Endometrium (tissue), 2 donors: ENCODE data around the gene NRXN3.

Experiments
- FAIRE-seq: peaks from 2 replicates; lab custom pipeline; 2012; peaks lifted over from hg19 to GRCh38; lab: Jason Lieb, UNC
- donor health status: control.
- donor health status: control.

The NRXN3 gene

DNA sequence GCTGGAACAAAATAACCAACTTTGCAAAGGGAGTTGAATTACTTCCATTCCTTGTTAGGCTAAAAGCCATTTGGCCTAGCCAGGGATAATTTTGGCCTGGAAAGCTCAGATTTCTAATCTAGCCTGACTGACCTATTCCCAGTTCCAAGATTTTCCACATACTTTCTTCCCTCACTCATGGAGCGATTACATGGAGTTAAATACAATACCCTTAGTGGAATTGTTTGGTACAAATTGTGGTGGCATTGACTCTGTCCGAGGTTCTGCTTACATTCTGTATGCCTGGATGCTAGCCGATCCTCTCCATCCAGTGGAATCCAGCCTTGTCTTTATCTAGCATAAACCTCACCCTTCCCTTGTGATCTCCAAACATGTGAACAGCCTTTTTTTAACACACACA is 1076.0 kb downstream of the NRXN3 start:
- no peak for FAIRE-seq

DNA sequence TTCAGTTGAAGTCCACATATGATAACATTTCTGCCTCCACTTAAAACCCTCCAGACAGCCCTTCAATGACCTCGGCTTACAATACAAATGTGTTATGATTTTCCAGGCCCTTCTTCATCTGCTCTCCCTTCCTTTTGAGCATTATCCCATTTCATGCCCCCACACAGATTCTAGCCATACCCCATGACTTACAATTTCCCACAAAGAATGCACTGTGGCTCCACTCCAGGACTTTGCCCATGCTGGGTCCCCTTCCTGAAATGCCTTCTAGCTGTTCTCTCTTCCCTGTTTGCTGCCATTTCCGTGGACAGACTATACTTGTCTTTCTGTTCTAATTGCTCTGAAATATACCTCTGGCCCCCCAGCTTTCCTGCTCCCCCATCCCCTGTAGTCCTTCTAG is 1078.0 kb downstream of the NRXN3 start:
- FAIRE-seq, result no peak

DNA sequence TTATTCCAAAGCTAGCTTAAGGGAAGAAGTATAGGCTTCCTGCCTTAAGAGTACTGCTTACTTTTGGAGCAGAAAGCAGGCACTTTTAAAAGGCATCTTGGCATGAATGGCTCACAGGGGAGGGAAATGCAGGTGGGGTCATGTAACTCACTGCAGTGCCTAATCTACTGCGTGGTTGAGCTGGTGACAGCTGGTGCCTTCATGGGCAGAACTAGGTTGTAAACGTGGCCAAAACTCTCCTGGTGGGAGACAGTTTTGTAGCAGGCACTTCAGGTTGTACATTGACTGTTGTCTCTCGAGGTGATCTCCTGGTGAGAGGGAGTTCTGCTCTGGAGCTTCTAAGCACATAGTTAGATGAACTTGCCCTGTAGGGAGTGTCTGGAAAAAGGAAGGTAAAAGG is 1078.6 kb downstream of the NRXN3 start:
- FAIRE-seq, result no peak

DNA sequence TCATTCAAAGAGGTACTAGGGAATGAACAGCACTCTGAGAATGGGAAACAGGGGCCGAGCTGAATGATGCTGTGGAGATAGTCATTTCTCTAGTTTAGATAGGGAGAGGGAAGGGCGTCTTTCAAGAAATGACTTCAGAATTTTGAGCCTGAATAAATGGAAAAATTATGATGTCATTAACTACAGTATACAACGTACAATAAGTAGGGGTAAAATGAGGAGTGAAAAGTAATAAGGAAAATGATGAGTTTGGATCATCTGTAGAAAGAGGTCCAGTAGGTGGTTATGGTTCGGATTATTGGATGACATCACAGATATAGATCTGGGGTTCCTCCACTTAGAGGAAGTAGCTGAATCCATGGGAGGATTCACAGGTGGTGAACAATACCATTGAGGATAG is 1081.1 kb downstream of the NRXN3 start:
- FAIRE-seq, result no peak

DNA sequence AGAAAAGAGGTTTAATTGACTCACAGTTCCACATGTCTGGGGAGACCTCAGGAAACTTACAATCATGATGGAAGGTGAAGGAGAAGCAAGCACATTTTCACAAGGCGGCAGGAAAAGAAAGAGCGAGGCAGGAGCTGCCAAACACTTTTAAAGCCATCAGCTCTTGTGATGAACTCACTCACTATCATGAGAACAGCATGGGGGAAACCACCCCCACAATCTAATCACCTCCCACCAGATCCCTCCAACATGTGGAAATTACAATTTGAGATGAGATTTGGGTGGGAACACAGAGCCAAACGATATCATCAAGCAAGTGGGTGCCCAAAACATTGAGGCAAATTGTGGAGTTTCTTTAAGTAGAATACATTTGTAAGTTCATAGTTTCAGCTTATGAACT is 1083.4 kb downstream of the NRXN3 start:
- FAIRE-seq, result no peak

DNA sequence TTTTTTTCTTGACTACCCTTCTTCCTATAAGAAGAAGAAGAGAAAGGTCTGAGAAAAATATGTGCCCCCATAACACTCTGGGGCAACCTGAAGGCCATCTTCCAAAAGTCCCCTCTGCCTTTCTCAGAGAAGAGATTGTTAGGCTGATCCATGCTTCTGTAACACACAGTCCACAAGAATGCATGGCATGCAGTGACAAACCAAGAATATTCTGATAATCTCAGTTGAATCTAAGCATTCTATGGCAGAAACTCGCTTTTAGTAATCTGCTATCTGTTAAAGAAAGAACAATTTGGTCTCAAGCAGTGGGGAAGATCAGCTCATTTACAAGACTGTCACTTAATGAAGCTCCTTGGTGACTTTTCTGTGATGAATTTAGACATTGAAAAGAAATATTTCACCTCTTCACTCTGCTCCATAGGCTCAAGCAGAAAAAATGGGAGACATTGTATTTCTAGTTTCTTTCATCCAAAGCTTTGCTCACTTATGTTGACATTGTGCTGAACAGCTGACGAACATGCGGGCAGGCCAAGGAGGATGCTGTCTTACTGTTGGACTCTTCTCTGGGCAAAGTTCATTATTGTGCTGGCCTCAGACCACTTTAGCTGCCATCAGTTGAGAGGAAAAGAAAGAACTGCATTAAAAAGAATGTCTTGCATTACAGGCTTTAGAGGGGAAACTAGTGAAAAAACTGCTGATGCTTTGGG is 1084.0 kb downstream of the NRXN3 start:
- no peak for FAIRE-seq

DNA sequence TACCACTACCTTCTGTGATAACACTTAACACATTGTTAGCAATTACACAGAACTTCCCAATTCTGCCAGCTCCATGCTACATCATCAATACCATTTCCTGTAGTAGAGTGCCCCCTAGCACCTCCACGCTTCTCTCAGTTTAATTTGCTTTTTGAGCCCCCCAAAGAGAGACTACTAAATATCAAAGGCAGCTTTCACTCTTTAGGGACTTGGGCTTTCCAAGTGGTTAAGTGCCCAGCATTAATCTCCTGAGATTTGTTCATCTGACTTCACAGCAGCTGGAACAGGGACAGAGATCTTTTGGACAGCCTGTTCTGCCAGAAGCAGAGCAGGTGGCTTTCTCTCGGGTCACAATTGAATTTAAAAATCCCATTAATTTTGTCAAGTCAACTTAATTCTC is 1086.2 kb downstream of the NRXN3 start:
- no peak for FAIRE-seq

DNA sequence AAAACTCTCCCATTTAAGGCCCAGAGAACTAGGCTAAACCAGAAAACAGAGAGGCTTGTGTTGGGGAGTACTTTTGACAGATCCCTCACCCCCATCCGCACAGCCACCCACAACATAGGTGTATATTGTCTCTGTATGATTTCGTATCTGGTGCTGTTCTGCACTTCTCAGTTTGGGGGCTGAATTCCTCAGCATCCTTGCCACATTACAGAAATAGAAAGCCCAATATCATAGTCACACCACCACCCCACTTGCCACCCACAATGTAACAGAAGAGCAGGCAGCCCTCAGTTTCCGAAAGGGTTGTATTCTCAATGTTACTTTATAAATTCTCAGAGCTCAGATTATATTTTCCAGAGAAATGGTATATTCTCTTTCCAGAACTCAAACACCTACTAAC is 1090.2 kb downstream of the NRXN3 start:
- no peak for FAIRE-seq

DNA sequence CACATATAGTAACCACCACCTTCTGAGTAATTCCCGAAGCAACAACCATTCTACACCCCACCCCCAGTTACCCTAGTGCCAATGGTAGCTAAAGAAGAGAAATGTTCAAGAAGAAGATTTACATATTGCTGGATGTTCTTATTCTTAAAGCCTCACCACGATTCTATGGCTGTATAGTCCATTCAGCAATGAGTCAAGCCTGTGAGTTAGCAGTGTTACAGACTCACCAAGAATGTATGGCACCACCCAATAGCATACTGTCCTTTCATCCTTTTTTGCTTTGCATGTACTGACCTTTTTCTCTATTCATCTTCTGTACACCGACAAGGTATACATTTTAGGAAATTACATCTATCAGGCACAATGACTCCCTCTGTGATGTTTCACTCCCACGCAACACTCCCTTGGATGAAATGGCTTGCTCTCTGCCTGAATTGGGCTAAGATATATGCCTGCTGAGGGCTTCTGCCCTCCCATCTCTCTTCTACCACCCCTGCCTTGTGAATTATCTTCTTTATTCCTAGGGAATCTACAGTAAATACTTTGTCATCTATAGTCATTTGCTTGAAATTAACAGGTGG is 1095.3 kb downstream of the NRXN3 start:
- no peak for FAIRE-seq

DNA sequence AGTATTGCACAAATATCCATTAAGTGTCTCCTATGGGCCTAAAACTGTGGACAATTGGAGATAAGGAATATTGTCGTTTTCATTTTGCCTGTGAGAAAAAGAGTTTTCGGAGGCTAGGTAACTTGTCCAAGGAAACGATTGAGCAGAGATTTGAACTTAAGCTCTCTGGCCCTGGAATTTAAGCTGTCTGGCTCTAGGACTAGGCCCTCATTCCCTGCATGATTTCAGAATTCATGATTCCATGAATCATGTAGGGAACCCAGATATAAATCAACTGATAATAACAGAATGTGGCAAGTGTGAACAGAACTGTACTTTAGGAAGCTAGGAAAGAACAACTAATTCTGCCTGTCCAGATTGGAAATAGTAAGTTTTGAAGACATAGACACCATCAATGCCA is 1100.2 kb downstream of the NRXN3 start:
- no peak for FAIRE-seq

DNA sequence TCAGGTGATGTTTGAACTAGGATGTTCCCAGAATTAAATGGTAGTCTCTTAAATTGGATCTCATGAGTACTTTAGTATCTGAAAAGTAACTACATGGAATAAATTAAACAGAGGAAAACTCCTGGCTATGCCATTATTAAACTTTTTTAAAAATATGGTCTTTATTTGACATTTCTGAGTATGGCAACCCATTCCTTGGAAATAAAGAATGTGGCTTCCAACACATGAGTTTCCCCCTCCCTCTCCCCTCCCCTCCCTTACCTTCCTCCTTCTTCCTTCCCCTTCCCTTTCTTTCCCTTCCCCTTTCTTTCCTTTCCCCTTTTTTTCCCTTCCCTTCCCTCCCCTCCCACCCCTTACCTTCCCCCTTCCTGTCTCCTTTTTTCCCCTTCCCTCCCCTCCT is 1100.9 kb downstream of the NRXN3 start:
- no peak for FAIRE-seq

DNA sequence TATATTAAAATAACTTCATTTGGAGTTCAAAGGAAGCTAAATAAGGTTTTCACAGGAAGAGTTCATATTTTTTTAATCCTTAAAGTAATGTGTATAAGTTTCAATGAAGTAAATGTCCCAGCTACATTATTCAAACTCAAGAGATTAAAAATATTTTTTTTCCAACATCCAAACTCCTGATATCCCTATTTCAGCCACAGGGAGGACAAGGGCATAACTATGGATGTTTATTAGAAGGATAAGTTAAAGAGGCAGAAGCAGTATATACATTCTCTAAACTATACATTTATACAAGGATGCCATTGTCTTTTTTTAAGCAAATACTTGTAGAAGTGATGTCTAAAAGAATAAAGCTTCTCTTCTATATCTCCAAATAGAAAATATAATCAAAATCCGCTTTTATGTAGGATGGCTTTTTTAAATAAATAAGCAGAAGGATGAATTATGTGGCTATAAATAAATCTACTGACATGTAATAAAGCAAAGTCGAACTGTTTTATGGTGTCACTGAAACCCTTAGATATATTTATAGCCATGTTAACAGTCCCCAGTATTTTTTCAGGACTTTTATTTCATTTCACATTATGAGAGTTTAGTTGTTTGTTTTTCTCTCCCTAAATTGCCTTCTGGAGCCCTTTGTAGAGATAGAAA is 1104.6 kb downstream of the NRXN3 start:
- FAIRE-seq, result no peak

DNA sequence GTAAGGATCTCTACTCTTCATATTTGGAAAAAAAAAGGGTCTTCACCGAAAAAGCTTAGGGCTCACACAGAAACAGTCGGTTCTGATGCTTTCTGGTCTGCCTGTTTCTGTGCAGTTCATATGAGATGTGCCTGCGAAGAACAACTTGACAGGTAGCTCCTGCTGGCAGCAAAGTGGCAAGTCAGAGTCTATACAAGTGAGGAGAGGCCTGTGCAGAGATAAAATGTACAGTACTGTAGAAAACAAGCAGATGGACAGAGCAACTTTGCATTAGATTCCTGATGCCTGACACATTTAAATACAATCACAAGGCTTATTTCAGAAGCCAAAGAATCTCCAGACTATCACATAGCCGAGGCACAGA is 1105.1 kb downstream of the NRXN3 start:
- FAIRE-seq, result no peak

DNA sequence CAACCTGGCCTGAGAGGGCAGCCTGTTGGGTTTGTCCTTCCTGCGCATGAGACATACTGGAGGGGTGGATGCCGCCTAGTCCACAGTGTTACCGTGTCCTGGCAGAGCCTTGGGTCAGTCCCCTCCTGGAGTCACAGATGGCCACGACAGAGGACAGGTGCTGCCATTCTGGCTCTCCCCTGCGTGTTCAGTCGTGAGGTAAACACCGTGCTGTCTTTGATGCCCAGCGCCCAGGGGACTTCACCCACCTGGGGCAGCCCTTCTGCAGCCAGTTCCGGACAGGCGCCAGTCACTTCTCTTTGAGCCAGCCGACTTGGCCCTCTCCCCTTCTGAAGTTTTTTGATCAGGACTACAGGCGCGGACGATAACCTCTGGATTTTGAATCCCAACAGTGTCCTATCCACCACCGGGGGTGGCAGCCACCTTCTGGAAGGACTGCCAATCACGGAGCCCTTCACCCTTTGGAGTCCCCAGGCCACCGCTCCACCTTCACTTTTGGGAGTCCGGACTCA is 1108.2 kb downstream of the NRXN3 start:
- FAIRE-seq, result no peak

DNA sequence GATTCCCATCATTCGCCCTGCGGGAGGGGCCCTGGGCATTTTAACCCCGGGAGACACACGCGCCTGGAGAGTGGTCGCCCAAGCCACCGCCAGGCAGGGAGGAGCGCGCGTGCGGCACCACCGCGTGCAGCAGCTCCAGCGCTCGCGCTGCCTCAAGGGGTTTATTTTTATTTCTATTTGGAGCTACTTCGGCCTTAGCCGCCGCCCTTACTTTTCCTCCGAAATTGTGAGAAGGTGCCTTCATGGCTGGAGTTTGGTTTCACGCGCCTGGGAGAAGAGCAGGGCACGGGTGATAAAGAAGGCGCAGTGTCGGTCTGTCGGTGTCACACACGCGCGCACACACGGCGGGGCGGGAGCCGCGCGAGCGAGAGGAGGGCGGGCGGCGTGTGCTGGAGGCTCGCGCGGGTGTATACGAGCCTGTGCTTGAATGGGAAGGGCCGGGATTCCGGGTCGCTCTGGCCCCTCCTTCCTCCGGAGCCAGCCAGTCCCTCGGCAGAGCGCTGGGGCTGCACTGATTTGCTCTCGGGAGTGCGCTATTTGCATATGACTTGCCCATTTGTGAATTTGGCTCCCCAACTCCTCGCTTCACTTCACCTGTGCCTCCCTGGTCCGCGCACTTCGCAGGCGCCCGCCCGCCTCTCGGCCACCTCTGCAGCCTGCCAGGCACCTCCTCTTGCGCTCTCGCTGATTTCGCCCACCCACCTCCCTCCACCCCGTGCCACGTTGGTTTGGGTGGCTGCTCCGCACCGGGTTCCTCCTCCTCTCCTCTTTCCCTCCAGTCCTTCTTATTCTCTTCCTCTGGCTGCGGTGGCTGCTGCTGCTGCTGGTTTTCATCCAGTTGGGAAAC is 1108.8 kb downstream of the NRXN3 start:
- FAIRE-seq, result no peak

DNA sequence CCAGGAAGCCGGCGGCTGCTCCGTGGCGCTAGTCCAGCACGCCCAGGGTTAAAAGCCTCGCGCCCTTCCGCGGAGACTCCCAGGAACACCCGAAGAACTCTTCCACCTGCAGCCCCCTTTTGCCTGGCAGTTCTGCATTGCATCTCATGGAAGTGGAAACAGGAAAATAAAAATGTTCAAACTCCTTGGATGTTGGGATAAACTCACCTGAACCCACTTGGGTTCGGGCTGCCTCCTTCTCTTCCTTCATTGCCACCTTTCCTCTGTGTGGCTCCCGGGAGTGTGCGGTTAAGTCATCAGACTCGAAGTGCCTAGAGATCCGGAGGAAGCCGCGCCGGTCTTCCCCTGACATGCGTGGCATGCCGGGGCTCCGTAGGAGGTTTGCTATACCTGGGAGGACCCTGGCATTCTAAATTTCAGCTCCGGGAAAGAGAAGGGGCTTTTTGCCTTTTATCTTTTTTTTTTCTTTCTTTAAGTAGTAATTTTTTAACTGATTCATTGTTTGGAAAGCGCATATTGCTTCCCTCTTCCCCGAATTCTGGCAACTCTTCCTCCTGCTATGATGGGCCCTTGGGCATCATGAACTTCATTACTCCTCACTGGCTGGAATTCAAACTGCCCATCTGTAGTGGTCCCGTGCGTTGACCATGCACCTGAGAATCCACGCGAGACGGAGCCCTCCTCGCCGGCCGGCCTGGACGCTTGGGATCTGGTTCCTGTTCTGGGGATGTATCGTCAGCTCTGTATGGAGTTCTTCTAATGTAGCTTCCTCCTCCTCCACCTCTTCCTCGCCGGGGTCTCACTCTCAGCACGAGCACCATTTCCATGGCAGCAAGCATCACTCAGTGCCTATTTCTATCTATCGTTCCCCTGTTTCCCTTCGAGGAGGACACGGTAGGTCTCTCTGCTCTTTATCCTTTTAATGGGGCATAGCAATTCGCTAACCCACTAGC is 1109.7 kb downstream of the NRXN3 start:
- FAIRE-seq, result no peak

DNA sequence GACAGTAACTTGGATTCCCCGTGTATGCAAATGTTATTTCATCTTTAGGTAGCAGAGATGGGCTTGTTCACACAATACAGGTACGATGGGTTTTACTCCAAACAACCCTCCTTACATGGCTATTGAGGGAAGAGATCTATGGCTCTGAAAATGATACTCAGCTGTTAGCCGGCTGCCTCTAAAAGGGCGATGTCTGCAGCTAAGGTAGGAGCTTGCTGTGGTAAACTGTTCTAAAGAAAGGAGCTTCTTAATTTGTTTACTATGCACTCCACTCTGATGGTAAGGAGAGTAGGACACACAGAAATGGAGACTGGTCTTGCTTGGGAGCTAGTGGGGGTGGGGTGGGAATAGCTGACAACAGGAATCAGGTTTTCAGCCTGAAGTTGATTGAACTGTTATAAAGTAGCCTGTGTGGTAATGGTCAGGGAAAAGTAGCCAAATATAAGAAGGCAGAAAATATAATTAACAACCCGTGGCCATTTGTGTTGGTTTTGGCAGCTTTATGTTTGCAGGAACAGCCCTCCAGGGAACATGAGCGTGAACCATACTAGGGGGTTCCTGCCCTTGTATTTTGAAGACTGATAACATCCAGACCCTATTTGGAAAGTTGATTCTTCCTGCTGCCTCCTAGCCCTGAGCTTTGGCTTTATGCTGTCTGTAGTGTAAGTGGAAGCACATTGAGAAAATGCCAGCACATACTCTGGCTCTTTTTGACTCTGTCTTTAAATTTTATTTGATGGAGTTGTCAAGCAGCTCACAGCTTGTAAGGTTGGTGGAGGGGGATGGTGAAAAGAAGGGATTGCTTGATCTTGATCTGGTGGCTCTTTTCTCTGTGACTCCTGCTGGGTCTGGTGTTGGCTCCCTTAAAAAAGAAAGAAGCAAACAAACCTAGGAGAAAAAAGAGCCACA is 1111.3 kb downstream of the NRXN3 start:
- no peak for FAIRE-seq

DNA sequence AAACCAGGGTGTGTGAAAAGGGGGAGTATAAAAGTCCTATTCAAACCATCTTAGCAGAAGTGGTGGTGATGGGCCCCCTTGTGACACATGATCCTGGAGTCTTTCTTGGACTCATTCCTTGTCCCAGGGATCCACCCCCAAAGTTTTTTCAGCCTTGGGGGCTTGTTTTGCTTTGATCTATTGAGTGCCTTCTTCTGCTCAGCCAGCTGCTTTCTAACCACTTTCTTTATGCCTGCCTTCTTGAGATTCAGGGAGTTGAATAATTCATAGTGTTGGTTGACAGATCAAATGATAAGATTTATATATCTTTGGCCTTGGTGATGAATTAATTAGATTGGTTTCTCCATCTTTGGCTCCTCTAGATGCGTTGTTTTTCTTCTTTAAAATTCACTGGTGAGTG is 1114.4 kb downstream of the NRXN3 start:
- no peak for FAIRE-seq

DNA sequence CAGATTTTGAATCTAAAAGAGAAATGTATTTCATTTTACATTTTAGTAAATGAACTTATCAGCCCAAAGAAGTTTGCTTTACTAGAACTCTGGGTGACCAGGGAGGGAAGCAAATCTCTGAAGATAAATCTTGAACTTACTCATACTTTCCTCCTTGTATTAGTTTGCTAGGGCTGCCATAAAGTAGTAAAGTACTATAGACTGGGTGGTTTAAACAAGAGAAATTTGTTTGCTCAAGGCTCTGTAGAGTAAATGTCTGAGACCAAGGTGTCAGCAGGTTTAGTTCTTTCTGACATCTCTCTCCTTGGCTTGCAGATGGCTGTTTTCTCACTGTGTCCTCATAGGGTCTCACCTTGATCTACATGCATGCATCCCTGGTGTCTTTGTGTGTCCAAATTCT is 1115.1 kb downstream of the NRXN3 start:
- no peak for FAIRE-seq

DNA sequence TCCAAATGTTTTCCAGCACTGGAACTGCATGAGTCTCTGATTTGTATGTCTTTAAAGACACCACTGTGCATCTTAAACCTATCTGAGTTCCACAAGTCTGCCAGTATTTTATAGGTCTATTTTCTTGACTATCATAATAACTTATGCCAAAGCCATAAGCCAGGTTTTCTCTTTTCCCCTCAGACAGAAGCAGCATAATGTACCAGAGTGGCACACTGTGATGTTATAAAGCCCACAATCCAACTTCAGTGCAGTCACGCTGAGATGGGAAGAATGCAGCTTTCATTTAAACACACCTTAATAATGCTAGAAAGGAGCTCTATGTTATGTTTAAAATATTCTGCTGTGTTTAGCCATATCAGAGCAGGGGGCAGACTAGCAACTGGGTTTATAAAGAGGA is 1117.8 kb downstream of the NRXN3 start:
- FAIRE-seq, result no peak
